ENCODE measurements around the gene ADGRD1. TPM values are rescaled to one million over a fixed set of nuclear protein-coding genes. Genes with fewer than 3 reads are reported as not detected.

Gene ADGRD1
- total and polyA plus RNA-seq, 2 of the 8 experiments (the other 6 are each of a cell fraction or from before 2014, with no cell fraction given), result 0.36 to 0.48 TPM

DNA sequence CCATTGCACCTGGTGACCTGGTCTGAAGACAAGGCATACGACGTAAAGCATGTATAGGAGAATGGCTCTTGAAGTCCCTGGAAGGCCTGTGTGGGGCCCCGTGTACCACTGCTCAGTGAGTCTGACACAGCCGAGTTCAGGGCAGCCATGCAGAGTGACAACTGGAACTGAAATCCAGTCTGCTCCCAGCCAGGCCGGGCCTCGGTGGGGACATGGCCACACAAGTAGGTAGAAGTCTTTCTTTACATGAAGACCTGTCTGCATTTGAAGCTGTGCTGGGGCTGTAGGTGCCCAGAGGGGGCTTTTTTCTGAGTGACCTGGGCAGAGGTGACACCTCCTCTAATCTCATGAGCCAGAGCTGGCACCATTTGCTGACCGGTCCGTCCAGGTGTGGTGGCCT, 35.7 kb downstream of the ADGRD1 start:
- TF ChIP-seq POLR2A (IDR thresholded peaks at IDR 0.05; ENCODE audit: control extremely low read depth in 1 of 2, low read depth in 2 of 2, low read length in 2 of 2) (no peak), BRCA1 (IDR thresholded peaks at IDR 0.05; ENCODE audit: low read depth, low read length) (no peak), RFX5 (IDR thresholded peaks at IDR 0.05; ENCODE audit: borderline replicate concordance, low read depth, low read length) (no peak), EGR1 (IDR thresholded peaks at IDR 0.05; ENCODE audit: borderline replicate concordance, low read depth, low read length) (no peak)
- TF ChIP-seq, protein P1, sequence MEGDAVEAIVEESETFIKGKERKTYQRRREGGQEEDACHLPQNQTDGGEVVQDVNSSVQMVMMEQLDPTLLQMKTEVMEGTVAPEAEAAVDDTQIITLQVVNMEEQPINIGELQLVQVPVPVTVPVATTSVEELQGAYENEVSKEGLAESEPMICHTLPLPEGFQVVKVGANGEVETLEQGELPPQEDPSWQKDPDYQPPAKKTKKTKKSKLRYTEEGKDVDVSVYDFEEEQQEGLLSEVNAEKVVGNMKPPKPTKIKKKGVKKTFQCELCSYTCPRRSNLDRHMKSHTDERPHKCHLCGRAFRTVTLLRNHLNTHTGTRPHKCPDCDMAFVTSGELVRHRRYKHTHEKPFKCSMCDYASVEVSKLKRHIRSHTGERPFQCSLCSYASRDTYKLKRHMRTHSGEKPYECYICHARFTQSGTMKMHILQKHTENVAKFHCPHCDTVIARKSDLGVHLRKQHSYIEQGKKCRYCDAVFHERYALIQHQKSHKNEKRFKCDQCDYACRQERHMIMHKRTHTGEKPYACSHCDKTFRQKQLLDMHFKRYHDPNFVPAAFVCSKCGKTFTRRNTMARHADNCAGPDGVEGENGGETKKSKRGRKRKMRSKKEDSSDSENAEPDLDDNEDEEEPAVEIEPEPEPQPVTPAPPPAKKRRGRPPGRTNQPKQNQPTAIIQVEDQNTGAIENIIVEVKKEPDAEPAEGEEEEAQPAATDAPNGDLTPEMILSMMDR (IDR thresholded peaks at IDR 0.05; ENCODE audit: control extremely low read depth in 1 of 3, insufficient read depth in 1 of 3, low read depth in 1 of 3, low read length in 3 of 3), result no peak
- TF ChIP-seq, protein P2, sequence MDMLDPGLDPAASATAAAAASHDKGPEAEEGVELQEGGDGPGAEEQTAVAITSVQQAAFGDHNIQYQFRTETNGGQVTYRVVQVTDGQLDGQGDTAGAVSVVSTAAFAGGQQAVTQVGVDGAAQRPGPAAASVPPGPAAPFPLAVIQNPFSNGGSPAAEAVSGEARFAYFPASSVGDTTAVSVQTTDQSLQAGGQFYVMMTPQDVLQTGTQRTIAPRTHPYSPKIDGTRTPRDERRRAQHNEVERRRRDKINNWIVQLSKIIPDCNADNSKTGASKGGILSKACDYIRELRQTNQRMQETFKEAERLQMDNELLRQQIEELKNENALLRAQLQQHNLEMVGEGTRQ (IDR thresholded peaks at IDR 0.05; ENCODE audit: low read length), result no peak
- TF ChIP-seq, protein P3, sequence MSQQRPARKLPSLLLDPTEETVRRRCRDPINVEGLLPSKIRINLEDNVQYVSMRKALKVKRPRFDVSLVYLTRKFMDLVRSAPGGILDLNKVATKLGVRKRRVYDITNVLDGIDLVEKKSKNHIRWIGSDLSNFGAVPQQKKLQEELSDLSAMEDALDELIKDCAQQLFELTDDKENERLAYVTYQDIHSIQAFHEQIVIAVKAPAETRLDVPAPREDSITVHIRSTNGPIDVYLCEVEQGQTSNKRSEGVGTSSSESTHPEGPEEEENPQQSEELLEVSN (IDR thresholded peaks at IDR 0.05), result no peak
- Histone ChIP-seq H4K8ac (ENCODE audit: extremely low read depth, insufficient read depth, low read length) (no peak overlapping the region), H3K4me1 (replicated peaks in 1 of 4; ENCODE audit: control insufficient read depth in 3 of 4, insufficient read depth in 4 of 4, low read length in 3 of 4) (no peaks in the 10 kb centered on the region), H3K36me3 (ENCODE audit: control insufficient read depth in 2 of 4, insufficient read depth in 4 of 4, low read length in 3 of 4) (no peaks in the 10 kb centered on the region), H3K18ac (ENCODE audit: extremely low read depth, low read length) (no peak overlapping the region), H3K79me2 (ENCODE audit: control insufficient read depth in 1 of 2, insufficient read depth in 2 of 2, low read length in 2 of 2) (no peaks in the 10 kb centered on the region), H2BK5ac (ENCODE audit: low read depth, low read length) (no peak overlapping the region), H4K91ac (replicated peaks; ENCODE audit: insufficient read length, low read length) (no peak overlapping the region), H2BK120ac (replicated peaks; ENCODE audit: low read depth, low read length) (no peak overlapping the region), H3K4me2 (ENCODE audit: insufficient read depth in 1 of 2, low read depth in 2 of 2, low read length in 2 of 2) (no peak overlapping the region), H4K5ac (ENCODE audit: insufficient read length, low read depth, low read length) (no peak overlapping the region), H3K9me3 (ENCODE audit: insufficient read depth in 2 of 2, low read depth in 1 of 2, low read length in 1 of 2) (peaks cover 0 to 2% of the 10 kb centered on the region in 2 experiments; a peak in 1 of 4 replicates), H2BK15ac (ENCODE audit: low read length) (no peak overlapping the region), H3K27me3 (replicated peaks in 1 of 4; ENCODE audit: control insufficient read depth in 3 of 4, extremely low read depth in 1 of 4, insufficient read depth in 3 of 4, low read length in 3 of 4) (no peaks in the 10 kb centered on the region), H3K79me1 (ENCODE audit: low read depth, low read length) (no peaks in the 10 kb centered on the region), H2BK20ac (ENCODE audit: low read length) (no peak overlapping the region), H3K27ac (ENCODE audit: low read depth, low read length) (no peak overlapping the region), H2BK12ac (ENCODE audit: low read depth, low read length) (no peak overlapping the region), H3K14ac (ENCODE audit: insufficient read length) (no peak overlapping the region), H3K23ac (ENCODE audit: insufficient read length) (no peak overlapping the region), H4K20me1 (replicated peaks in 1 of 2; ENCODE audit: control insufficient read depth in 1 of 2, insufficient read depth in 2 of 2, low read length in 2 of 2) (no peaks in the 10 kb centered on the region), H2AK5ac (ENCODE audit: low read depth, low read length) (0 out of 2 replicates have a peak overlapping the region, but pooled peaks have one; percentile 16), H3K56ac (replicated peaks; ENCODE audit: insufficient read length, low read depth, low read length) (no peak overlapping the region), H2AFZ (ENCODE audit: low read length) (no peak overlapping the region), H3K9ac (replicated peaks in 1 of 4; ENCODE audit: extremely low read depth in 1 of 4, low read depth in 3 of 4, low read length in 3 of 4) (no peak overlapping the region), H3K4ac (replicated peaks; ENCODE audit: insufficient read length, low read depth, low read length) (no peak overlapping the region), H3K23me2 (ENCODE audit: low read depth, low read length) (no peaks in the 10 kb centered on the region), H3K4me3 (ENCODE audit: extremely low read depth in 1 of 4, insufficient read depth in 2 of 4, low read depth in 3 of 4, low read length in 4 of 4) (no peak overlapping the region)
- POLR2A ChIA-PET (ENCODE audit: partially characterized antibody), result no interaction called here
- CTCF ChIA-PET (ENCODE audit: partially characterized antibody), result interaction anchor here (0.7 to 1.4 kb wide), 4 partner anchors 10 to 37 kb away, joined by 3 to 5 read pairs (median 3); no protein-coding TSS in a partner anchor
- DNase-seq (ENCODE audit: low read depth in 1 of 2, low spot score in 2 of 2) (no peak), FAIRE-seq (no peak)
- 92% methylated on average over 8 of the region's 8 CpGs; no CpG with 5 or more reads in 1 of the 2 experiments for WGBS, 2 experiments (ENCODE audit: extremely low coverage in 1 of 2, insufficient coverage in 1 of 2, insufficient read length in 1 of 2, insufficient replicate concordance in 2 of 2, low coverage in 1 of 2, low lambda C conversion rate in 2 of 2, missing lambda C conversion rate in 1 of 2)

All from H1 (cell line).